Stimulated activated naive CD4-positive, alpha-beta T cell (primary cell): ENCODE data around the gene NRG3.
"Not testable (repeated sequence)": the region's sequence is repeated elsewhere in the genome, so short reads cannot be mapped to it uniquely, and the experiment has no call there.

Source experiments
- DNase-seq, 6 experiments: peaks; one replicate each; lab custom pipeline; 2025; lab: John Stamatoyannopoulos, UW

Gene NRG3

DNA sequence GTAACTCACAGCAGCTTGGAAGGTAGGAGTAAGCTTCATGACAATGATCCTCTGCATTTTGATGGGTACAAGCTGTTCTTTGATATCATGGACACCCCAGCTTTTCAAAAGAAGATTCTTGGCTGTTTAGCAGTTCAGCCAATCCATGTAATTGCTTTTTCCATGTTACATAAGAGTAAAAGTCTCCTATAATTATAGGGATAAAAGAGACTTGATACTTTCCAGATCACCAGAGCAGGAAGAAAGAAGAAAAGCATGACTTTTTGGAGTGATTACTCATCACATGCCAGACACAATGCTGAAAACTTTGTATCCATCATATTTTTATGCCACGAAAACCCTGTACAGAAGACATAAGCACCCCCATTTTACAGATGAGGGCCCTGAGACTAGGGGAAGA is 1049.7 kb downstream of the NRG3 start:
- DNase-seq = no peak

DNA sequence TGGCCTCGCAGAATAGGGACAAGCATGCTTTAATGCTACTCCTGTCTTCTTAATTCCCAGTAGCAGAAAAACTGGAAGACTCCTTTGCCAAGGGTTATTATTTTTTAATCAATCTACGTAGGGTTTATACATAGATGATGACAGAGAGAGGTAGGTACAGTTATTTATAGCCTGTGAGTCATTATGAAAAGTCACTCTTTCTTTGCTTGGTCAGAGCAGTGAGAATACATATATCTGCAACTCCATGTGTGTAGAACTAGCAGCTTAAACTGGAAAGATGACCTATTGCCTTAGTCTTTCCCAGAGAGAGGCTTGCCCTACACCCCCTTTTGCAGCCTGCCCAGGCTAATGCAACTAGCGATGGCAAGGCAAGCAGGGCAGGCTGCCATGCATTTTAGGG is 1050.6 kb downstream of the NRG3 start:
- no peak for DNase-seq

GRCh38 chr10:82932451-82932850 is 1057.5 kb downstream of the NRG3 start:
- no peak for DNase-seq

- DNase-seq = no peak
Measured at GRCh38 chr10:82934429-82934828, 1059.4 kb downstream of the NRG3 start.

DNA sequence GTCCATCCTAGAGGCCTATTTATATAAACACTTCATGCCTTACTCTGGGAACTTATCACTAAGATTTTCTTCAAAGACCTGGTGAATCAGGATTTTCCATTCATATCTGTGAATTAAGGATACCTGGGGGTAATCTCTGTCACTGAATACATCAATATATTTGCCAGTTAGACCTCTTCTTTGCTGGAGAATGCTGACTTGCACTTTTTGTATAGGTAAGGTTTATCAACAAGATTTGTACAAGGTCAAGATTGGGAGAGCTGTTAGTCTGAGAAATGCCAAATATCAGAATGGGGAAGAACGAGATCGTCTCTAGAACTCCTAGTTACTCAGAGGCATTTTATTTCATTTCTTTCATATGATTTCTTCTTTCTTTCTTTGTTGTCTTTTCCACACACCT is 1060.0 kb downstream of the NRG3 start:
- no peak for DNase-seq

- no peak for DNase-seq
Measured at GRCh38 chr10:82938331-82938730, 1063.3 kb downstream of the NRG3 start.

DNA sequence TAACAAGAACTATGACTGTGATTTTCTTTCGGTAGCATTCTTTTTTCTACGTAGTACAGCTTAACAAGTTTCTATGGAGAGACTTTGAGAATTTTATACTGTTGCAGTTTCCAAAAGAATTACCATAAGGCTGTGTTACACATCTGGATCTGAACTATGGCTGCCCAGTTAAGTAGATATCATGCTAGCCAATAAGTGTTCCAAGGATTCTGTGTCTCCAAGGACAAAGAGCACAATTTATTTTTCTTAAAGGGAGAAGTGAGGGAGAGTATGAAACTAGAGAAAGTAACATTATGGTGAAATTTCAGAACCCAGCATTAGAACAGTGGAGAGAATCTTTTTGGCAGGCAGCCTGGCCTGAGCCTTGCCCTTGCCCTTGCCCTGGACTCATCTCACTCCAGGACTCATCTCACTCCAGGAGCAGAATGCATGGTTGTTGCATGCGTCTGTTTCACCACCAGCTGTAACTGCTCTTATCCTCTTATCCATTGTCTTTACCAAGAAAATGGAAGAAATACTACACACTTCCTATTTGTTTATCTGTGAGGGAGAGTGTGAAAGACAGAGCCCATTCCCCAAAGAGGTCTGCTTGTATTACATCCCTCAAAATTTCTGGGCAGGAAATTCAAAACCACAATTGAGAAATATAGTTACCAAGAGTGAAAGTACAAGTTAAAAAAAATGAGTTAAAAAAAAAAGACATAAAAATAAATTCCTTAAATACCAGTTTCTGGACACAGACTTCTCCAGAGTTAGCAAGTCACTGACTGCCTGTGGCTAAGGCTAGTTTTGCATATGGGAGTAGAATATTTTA is 1067.5 kb downstream of the NRG3 start:
- DNase-seq = no peak

DNA sequence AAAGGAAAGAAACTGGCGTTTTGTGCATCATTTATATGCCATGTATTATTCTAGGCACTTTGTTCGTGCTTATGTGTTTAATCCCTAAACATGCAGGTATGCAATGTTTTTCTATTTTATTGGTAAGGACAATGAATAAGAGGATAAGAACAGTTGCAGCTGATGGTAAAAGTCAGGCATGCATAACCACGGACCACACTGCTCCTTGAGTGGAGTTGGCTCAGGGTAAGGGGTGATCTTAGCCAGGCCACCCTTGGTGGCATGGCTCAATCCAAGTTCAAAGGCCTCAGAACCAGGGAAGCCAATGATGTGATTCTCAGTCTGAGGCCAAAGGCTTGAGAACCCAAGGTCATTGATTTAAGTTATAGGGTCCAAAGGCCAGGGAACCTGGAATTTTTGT is 1068.1 kb downstream of the NRG3 start:
- DNase-seq = no peak

- DNase-seq = no peak
Measured at GRCh38 chr10:82949816-82950575, 1075.0 kb downstream of the NRG3 start.

DNA sequence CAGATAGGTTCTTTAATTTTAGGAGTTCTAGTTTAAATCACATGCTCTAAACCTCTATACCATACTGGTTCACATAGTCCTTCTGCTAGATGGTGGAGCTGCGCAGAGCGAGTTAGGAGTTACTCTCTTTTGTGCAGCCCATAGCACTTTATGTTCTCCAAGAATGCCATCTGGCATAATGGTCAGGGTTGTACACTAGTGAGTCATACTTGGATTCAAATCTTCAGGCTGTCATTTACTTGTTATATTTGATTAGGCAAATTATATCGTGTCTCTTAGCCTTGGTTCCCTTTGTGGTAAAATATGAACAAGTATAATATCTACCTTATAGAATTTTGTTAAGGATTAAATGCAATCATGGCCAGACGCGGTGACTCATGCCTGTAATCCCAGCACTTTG is 1078.3 kb downstream of the NRG3 start:
- DNase-seq = no peak

- no peak for DNase-seq
Measured at GRCh38 chr10:82953909-82954308, 1078.9 kb downstream of the NRG3 start.

DNA sequence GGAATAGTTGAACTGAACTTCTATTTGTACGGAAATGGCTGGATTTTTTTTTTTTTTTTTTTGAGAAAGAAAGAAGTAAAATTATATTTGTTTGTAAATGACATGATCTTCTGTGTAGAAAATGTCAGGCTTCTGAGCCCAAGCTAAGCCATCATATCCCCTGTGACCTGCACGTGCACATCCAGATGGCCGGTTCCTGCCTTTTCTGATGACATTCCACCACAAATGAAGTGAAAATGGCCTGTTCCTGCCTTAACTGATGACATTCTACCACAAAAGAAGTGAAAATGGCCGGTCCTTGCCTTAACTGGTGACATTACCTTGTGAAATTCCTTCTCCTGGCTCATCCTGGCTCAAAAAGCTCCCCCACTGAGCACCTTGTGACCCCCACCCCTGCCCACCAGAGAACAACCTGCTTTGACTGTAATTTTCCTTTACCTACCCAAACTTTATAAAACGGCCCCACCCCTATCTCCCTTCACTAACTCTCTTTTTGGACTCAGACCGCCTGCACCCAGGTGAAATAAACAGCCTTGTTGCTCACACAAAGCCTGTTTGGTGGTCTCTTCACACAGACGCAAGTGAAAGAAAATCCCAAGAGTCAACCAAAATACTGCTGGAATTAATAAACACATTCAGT is 1085.5 kb downstream of the NRG3 start:
- not testable (repeated sequence) for DNase-seq

DNA sequence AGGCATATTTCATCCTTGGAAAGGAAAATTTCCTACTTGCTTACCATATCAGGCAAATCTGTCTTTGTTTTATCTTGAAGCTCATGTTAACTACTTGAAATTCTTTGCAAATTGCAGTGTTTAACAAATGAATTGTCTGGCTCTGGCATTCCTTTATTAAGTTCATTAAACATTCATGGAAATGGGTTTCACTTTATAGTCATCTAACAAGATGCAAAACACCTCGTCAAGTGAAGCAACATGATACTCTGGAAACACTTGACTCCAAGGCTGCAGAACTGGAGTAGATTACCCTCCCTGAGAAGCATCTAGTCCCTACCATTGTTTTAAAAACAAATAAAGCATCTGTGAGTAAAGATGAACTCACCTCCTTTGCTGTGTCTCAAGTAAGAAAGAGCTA is 1086.9 kb downstream of the NRG3 start:
- DNase-seq = no peak

- no peak for DNase-seq
Measured at GRCh38 chr10:82966130-82966529, 1091.1 kb downstream of the NRG3 start.

GRCh38 chr10:82968533-82968932 is 1093.5 kb downstream of the NRG3 start:
- DNase-seq = no peak

DNA sequence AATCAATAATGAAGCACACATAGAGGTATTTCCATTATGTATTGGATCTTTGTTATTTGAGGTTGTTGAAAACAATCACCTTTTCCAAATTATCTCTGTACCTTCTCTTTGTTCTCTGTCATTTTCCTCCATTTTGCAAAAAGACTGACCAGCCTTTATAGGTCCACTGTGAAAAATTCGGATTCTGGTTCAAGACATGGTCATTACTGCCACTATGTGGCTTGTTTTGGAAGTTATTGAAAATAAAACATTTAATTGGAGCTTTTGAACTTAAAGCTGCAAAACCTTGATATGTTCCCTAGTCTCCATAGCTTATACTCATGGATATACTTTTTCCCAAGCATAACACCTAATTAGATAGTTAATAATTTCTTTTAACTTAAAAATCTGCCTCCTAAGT is 1094.4 kb downstream of the NRG3 start:
- no peak for DNase-seq

GRCh38 chr10:82980321-82980720 is 1105.3 kb downstream of the NRG3 start:
- DNase-seq = no peak

GRCh38 chr10:82981137-82981723 is 1106.2 kb downstream of the NRG3 start:
- no peak for DNase-seq

DNA sequence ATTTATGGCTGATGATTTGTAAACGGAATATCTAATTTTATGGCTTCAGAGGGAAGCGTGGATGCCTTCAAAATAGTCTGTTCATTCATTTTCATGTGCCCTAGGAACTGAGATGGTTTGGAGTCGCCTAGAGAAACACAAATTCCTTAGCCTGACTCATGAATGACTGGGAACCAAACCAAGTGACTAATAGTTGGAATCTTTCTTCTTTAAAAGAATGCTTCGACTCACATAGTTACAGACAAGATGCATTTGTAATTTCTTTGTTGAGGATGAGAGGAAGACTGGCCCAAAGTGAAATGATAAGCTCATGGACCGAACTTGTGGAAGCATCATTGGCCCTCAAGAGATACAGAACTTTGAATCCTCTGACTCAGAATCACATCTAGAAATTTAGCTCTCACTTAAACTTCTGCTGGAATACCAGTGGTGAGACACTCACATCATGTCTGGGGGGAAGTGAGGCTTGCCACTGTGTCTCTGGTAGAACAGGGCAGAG is 1107.2 kb downstream of the NRG3 start:
- DNase-seq = no peak

DNA sequence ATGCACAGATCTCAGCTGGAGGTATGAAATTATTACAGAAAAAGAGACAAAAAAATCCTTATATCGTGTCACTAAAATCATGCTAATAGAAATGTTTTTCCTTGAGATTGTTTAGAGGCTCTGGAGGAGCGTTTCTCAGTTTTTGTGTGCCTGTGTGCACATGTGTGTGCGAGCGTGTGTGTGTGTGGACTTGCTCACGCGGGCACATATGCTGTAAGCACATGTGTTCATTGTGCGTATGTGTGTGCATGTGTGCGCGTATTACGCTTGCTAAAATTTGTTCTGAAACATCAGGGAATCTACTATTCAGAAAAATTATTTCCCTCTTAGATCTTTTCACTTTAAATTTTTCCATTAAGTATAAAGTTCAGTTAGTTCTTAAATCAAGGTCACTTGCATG is 1111.2 kb downstream of the NRG3 start:
- DNase-seq = no peak

- not testable (repeated sequence) for DNase-seq
Measured at GRCh38 chr10:83006479-83006878, 1131.5 kb downstream of the NRG3 start.

GRCh38 chr10:83007510-83007909 is 1132.5 kb downstream of the NRG3 start:
- DNase-seq = no peak
